A549 (cell line): ENCODE results near the gene NBL1. TPM values are rescaled to one million over a fixed set of nuclear protein-coding genes. Genes with fewer than 3 reads are reported as not detected.

Source experiments
- ATAC-seq, 2 experiments: fragments of 200-7000 bp in 1 of 2; fragments of >200 bp in 1 of 2; cut with Nextera tagmentation in 1 of 2; cut with Tn5 transposase in 1 of 2; 3 replicates each; pipeline versions ENCODE4 v1.8.0 to v1.9.1; 2018 to 2020; ENCODE audit warnings: mild to moderate bottlenecking in 1 of 2, moderate library complexity in 1 of 2
- CTCF ChIA-PET: fragments of 300-600 bp; sonication (Branson Sonifier 250); formaldehyde crosslinking; extraction: SDS; loops from one replicate; lab custom pipeline; 2021; ENCODE audit warnings: antibody characterized with exemption, inconsistent platforms; lab: Yijun Ruan, JAX
- POLR2A ChIA-PET: fragments of 350-600 bp; formaldehyde crosslinking; extraction: SDS; loops from one replicate; lab custom pipeline; 2021; ENCODE audit warnings: antibody characterized with exemption, inconsistent platforms; lab: Yijun Ruan, JAX
- DNase-seq, 2 experiments: peaks; one replicate each; pipeline versions ENCODE4 v3.0.0 to v3.0.0-alpha.2; 2011 to 2016; ENCODE audit warnings: low read depth in 1 of 2, low spot score in 1 of 2
- FAIRE-seq: peaks from 2 replicates; lab custom pipeline; 2011; peaks lifted over from hg19 to GRCh38; lab: Jason Lieb, UNC
- H3K27ac ChIP-seq, 2 experiments: fragments of >200 bp; sonication (Bioruptor Twin); formaldehyde crosslinking; 3 replicates each; pipeline ENCODE4 v1.5.1; 2016 to 2017
- H3K4me1 ChIP-seq: fragments of >200 bp; sonication (Bioruptor Twin); formaldehyde crosslinking; 3 replicates; pipeline ENCODE4 v1.6.1; 2016
- H3K4me2 ChIP-seq: fragments of >200 bp; sonication (Bioruptor Twin); formaldehyde crosslinking; 3 replicates; pipeline ENCODE4 v1.6.1; 2016
- H3K4me3 ChIP-seq: fragments of >200 bp; sonication (Bioruptor Twin); formaldehyde crosslinking; 3 replicates; pipeline ENCODE4 v1.5.1; 2016
- H3K9me3 ChIP-seq: fragments of >200 bp; sonication (Bioruptor Twin); formaldehyde crosslinking; 3 replicates; pipeline ENCODE4 v1.6.1; 2016
- BCL3 ChIP-seq: fragments of >200 bp; sonication (Bioruptor Twin); formaldehyde crosslinking; IDR thresholded peaks from 3 replicates; pipeline ENCODE4 v1.6.1; 2016
- BHLHE40 ChIP-seq: IDR thresholded peaks from 2 replicates; pipeline ENCODE4 v1.6.1; 2012; ENCODE audit warnings: low read depth, low read length, inconsistent platforms
- CEBPB ChIP-seq, 2 experiments: fragments of >200 bp in 1 of 2; sonication (Bioruptor Twin) in 1 of 2; formaldehyde crosslinking in 1 of 2; IDR thresholded peaks; 2 replicates each; pipeline ENCODE4 v1.6.1; 2012 to 2016
- CTCF ChIP-seq: fragments of >200 bp; sonication (Bioruptor Twin); formaldehyde crosslinking; IDR thresholded peaks from 3 replicates; pipeline ENCODE4 v1.5.1; 2016
- E2F6 ChIP-seq: IDR thresholded peaks from 2 replicates; pipeline ENCODE4 v1.6.1; 2012; ENCODE audit warnings: low read depth, borderline replicate concordance
- EP300 ChIP-seq, 2 experiments: fragments of >200 bp; sonication (Bioruptor Twin); formaldehyde crosslinking; IDR thresholded peaks; 2 replicates in 1 of 2; 3 replicates in 1 of 2; pipeline ENCODE4 v1.6.1; 2016 to 2017
- FOSL2 ChIP-seq, 2 experiments: fragments of 450-650 bp in 1 of 2; fragments of >200 bp in 1 of 2; sonication (Bioruptor Twin) in 1 of 2; formaldehyde crosslinking; IDR thresholded peaks; 2 replicates each; pipeline versions ENCODE4 v1.5.0 to v1.6.1; 2016 to 2020; ENCODE audit warnings: mild to moderate bottlenecking in 1 of 2, moderate library complexity in 1 of 2
- HES2 ChIP-seq: fragments of >200 bp; sonication (Bioruptor Twin); formaldehyde crosslinking; IDR thresholded peaks from 2 replicates; pipeline ENCODE4 v1.6.1; 2016
- HEYL ChIP-seq: fragments of 250-450 bp; sonication (Bioruptor Pico); IDR thresholded peaks from 2 replicates; pipeline ENCODE4 v1.8.0; 2021; ENCODE audit warnings: mild to moderate bottlenecking, moderate library complexity
- HOXB5 ChIP-seq: fragments of 250-450 bp; sonication (Bioruptor Pico); IDR thresholded peaks from 2 replicates; pipeline ENCODE4 v1.5.0; 2020; ENCODE audit warnings: mild to moderate bottlenecking, moderate library complexity
- MAFK ChIP-seq: fragments of 450-650 bp; IDR thresholded peaks from 2 replicates; pipeline ENCODE4 v1.6.1; 2014; ENCODE audit not compliant: partially characterized antibody
- PHF8 ChIP-seq: fragments of 200-600 bp; sonication (generic); IDR thresholded peaks from 2 replicates; pipeline ENCODE4 v1.6.1; 2016; ENCODE audit warnings: low read depth, mild to moderate bottlenecking, antibody characterized with exemption, moderate library complexity, borderline replicate concordance
- RARB ChIP-seq: fragments of 250-450 bp; sonication (Bioruptor Pico); IDR thresholded peaks from 2 replicates; pipeline ENCODE4 v1.8.0; 2021; ENCODE audit warnings: mild to moderate bottlenecking, moderate library complexity
- REST ChIP-seq: fragments of 200-600 bp; sonication (generic); IDR thresholded peaks from 2 replicates; pipeline ENCODE4 v1.6.1; 2016; ENCODE audit warnings: antibody characterized with exemption, mild to moderate bottlenecking, moderate library complexity
- RNF2 ChIP-seq: fragments of 200-600 bp; sonication (generic); IDR thresholded peaks from 2 replicates; pipeline ENCODE4 v1.6.1; 2016; ENCODE audit warnings: low read depth, mild to moderate bottlenecking, antibody characterized with exemption, moderate library complexity, borderline replicate concordance
- TP53 ChIP-seq: fragments of 250-450 bp; sonication (Bioruptor Pico); IDR thresholded peaks from 2 replicates; pipeline ENCODE4 v1.5.0; 2021; ENCODE audit warnings: mild to moderate bottlenecking, moderate library complexity
- ZC3H11A ChIP-seq: fragments of 450-650 bp; IDR thresholded peaks from 2 replicates; pipeline ENCODE4 v1.6.1; 2014; ENCODE audit warnings: antibody characterized with exemption, mild to moderate bottlenecking
- WGBS: methylation state at CpG from one replicate; pipeline ENCODE4 v1.1.6; 2017; ENCODE audit errors: missing lambda C conversion rate; 5-methylcytosine and 5-hydroxymethylcytosine counted together
- polyA plus RNA-seq, 4 experiments: library from polyadenylated mRNA; depleted of rRNA in 3 of 4; stranded (reverse); fragments of >200 nt; fragmentation: RNase III in 1 of 4; extraction: RNeasy Plus Mini Kit Qiagen cat#74134 plus additional on column Dnase treatment in 1 of 4; gene quantifications; 2 replicates in 3 of 4; 3 replicates in 1 of 4; pipeline ENCODE4 v1.2.3, GENCODE V29; 2011 to 2017

NBL1 gene
- polyA plus RNA-seq, 2 of the 4 experiments (the other 2 are of a cell fraction) = 16.3 to 19.0 TPM

- no peak for TF ChIP-seq E2F6
- no peak for TF ChIP-seq HEYL (CRISPR knock-in tag)
- no peak for TF ChIP-seq EP300 (IDR thresholded peaks at IDR 0.05)
- TF ChIP-seq, all 56 proteins: peak for 0
Measured at GRCh38 chr1:19682901-19683300, 38.8 kb downstream of the NBL1 start (continued).

- no peak for TF ChIP-seq BHLHE40
- TF ChIP-seq HES2 = no peak
- TF ChIP-seq RNF2 = no peak
- no peak for TF ChIP-seq CTCF
- no peak for TF ChIP-seq FOSL2 (IDR thresholded peaks at IDR 0.05)
- TF ChIP-seq FOSL2 (CRISPR knock-in tag; IDR thresholded peaks at IDR 0.05) = no peak
- TF ChIP-seq RARB (CRISPR knock-in tag) = no peak
- TF ChIP-seq CEBPB (IDR thresholded peaks at IDR 0.05) = no peak
- no peak for TF ChIP-seq MAFK
- TF ChIP-seq ZC3H11A = no peak
- no peak for TF ChIP-seq PHF8
- TF ChIP-seq BCL3 = no peak
- no peak for TF ChIP-seq TP53 (CRISPR knock-in tag)
- TF ChIP-seq HOXB5 (CRISPR knock-in tag) = no peak
- TF ChIP-seq REST = no peak
- TF ChIP-seq, all 56 proteins: peak for 0
- H3K4me1 ChIP-seq = no peaks in the 10 kb centered on the region
- H3K4me3 ChIP-seq = no peak overlapping the region
- no peak overlapping the region for H3K27ac ChIP-seq
- 74% methylated on average over 8 of the region's 8 CpGs for WGBS
- no peak for ATAC-seq
- no peak for DNase-seq
- ChIA-PET CTCF (interaction anchor here (1.5 to 2.6 kb wide), 2 partner anchors 16 to 21 kb away, joined by 6 to 8 read pairs; no protein-coding TSS in a partner anchor), POLR2A (no interaction called here)
- no peaks in the 10 kb centered on the region for H3K9me3 ChIP-seq
- FAIRE-seq = no peak
- H3K4me2 ChIP-seq = no peak overlapping the region
Measured at GRCh38 chr1:19683351-19683750, 39.2 kb downstream of the NBL1 start.
